IMR-90 (cell line): Measurements from ENCODE around the gene FAM186B. TPM values are rescaled to one million over a fixed set of nuclear protein-coding genes. Genes with fewer than 3 reads are reported as not detected.
"Not testable (repeated sequence)": the region's sequence is repeated elsewhere in the genome, so short reads cannot be mapped to it uniquely, and the experiment has no call there.

Experiments
- ATAC-seq: fragments of 200-7000 bp; cut with Tn5 transposase; 2 replicates; pipeline ENCODE4 v1.9.1; 2020; ENCODE audit warnings: low read depth, mild to moderate bottlenecking, moderate library complexity
- Bru-seq: library from RNA; stranded (reverse); fragments of 400-500 nt; gene quantifications from one replicate; lab custom pipeline; 2021; lab: Mats Ljungman, UMichigan
- BruChase-seq, 2 experiments: library from RNA; stranded (reverse); fragments of 400-500 nt; gene quantifications; one replicate each; lab custom pipeline; 2021; lab: Mats Ljungman, UMichigan
- BruUV-seq: library from RNA; stranded (reverse); fragments of 400-500 nt; replicated peaks from 2 replicates; lab custom pipeline; 2021; lab: Mats Ljungman, UMichigan
- CTCF ChIA-PET: fragments of 300-600 bp; formaldehyde crosslinking; extraction: SDS; loops from one replicate; lab custom pipeline; 2021; ENCODE audit warnings: antibody characterized with exemption; lab: Yijun Ruan, JAX
- POLR2A ChIA-PET: fragments of 300-600 bp; sonication (Branson Sonifier 250); formaldehyde crosslinking; loops from one replicate; lab custom pipeline; 2022; ENCODE audit warnings: antibody characterized with exemption; ENCODE audit not compliant: unreplicated experiment; lab: Charles Lee
- DNase-seq: peaks from one replicate; pipeline ENCODE4 v3.0.0; 2013
- H2AFZ ChIP-seq: replicated peaks from 2 replicates; pipeline ENCODE3; 2013; ENCODE audit warnings: low read length, mild to moderate bottlenecking; ENCODE audit not compliant: poor library complexity
- H2AK5ac ChIP-seq: 2 replicates; pipeline ENCODE4 v1.6.1; 2013; ENCODE audit warnings: low read depth, low read length, inconsistent platforms
- H2AK9ac ChIP-seq: replicated peaks from 2 replicates; pipeline ENCODE3; 2013; ENCODE audit warnings: mild to moderate bottlenecking, low read depth, low read length, moderate library complexity; ENCODE audit not compliant: poor library complexity
- H2BK120ac ChIP-seq: 2 replicates; pipeline ENCODE4 v1.6.1; 2013; ENCODE audit warnings: low read depth, low read length, inconsistent platforms
- H2BK15ac ChIP-seq: 3 replicates; pipeline ENCODE4 v1.6.1; 2013; ENCODE audit warnings: low read depth, low read length, inconsistent platforms
- H2BK20ac ChIP-seq: 2 replicates; pipeline ENCODE4 v1.6.1; 2013; ENCODE audit warnings: low read depth, mild to moderate bottlenecking, inconsistent platforms, low read length, moderate library complexity
- H2BK5ac ChIP-seq: 2 replicates; pipeline ENCODE4 v1.6.1; 2013; ENCODE audit warnings: mild to moderate bottlenecking, low read depth, low read length, inconsistent platforms; ENCODE audit not compliant: poor library complexity, severe bottlenecking
- H3K14ac ChIP-seq: replicated peaks from 2 replicates; pipeline ENCODE4 v1.6.1; 2013; ENCODE audit warnings: low read depth, low read length, inconsistent platforms
- H3K18ac ChIP-seq: 2 replicates; pipeline ENCODE4 v1.6.1; 2013; ENCODE audit warnings: low read depth, low read length, control low read depth
- H3K23ac ChIP-seq: 2 replicates; pipeline ENCODE4 v1.6.1; 2013; ENCODE audit warnings: low read depth, low read length, inconsistent platforms
- H3K27ac ChIP-seq: 2 replicates; pipeline ENCODE4 v1.5.1; 2013; ENCODE audit warnings: mild to moderate bottlenecking, control low read depth, low read length; ENCODE audit not compliant: insufficient read depth
- H3K27me3 ChIP-seq: 2 replicates; pipeline ENCODE4 v1.6.1; 2013; ENCODE audit warnings: low read length; ENCODE audit not compliant: control insufficient read depth, insufficient read depth
- H3K36me3 ChIP-seq: 2 replicates; pipeline ENCODE4 v1.6.1; 2013; ENCODE audit warnings: low read length, mixed read lengths; ENCODE audit not compliant: control insufficient read depth, insufficient read depth
- H3K4ac ChIP-seq: 2 replicates; pipeline ENCODE4 v1.6.1; 2013; ENCODE audit warnings: low read depth, low read length, inconsistent platforms
- H3K4me1 ChIP-seq: 2 replicates; pipeline ENCODE4 v1.6.1; 2013; ENCODE audit warnings: low read length, mixed read lengths; ENCODE audit not compliant: control insufficient read depth, insufficient read depth
- H3K4me2 ChIP-seq: 2 replicates; pipeline ENCODE4 v1.6.1; 2013; ENCODE audit warnings: low read depth, mild to moderate bottlenecking, control low read depth, low read length, moderate library complexity
- H3K4me3 ChIP-seq: 2 replicates; pipeline ENCODE4 v1.5.1; 2013; ENCODE audit warnings: low read depth, mild to moderate bottlenecking, control low read depth, low read length, moderate library complexity; ENCODE audit not compliant: insufficient read depth
- H3K56ac ChIP-seq: 2 replicates; pipeline ENCODE4 v1.6.1; 2013; ENCODE audit warnings: low read length, inconsistent platforms; ENCODE audit not compliant: insufficient read depth; ENCODE audit errors: extremely low read depth
- H3K79me1 ChIP-seq, 2 experiments: 2 replicates each; pipeline ENCODE4 v1.6.1; 2013; ENCODE audit warnings: low read length in 2 of 2, inconsistent platforms in 1 of 2, low read depth in 1 of 2
- H3K9ac ChIP-seq: 2 replicates; pipeline ENCODE4 v1.6.1; 2013; ENCODE audit warnings: low read depth, low read length, control low read depth
- H3K9me1 ChIP-seq: 2 replicates; pipeline ENCODE4 v1.6.1; 2013; ENCODE audit warnings: low read length, inconsistent platforms; ENCODE audit not compliant: insufficient read depth
- H3K9me3 ChIP-seq: 2 replicates; pipeline ENCODE4 v1.6.1; 2013; ENCODE audit warnings: low read length; ENCODE audit not compliant: control insufficient read depth, insufficient read depth
- H4K20me1 ChIP-seq: 2 replicates; pipeline ENCODE4 v1.6.1; 2013; ENCODE audit warnings: low read length, inconsistent platforms; ENCODE audit not compliant: insufficient read depth
- H4K5ac ChIP-seq: 2 replicates; pipeline ENCODE4 v1.6.1; 2013; ENCODE audit warnings: mild to moderate bottlenecking, low read depth, low read length, control low read depth
- H4K8ac ChIP-seq, 2 experiments: 2 replicates each; pipeline ENCODE4 v1.6.1; 2013; ENCODE audit warnings: low read depth in 2 of 2, low read length in 2 of 2, control low read depth in 1 of 2, inconsistent platforms in 1 of 2
- H4K91ac ChIP-seq: 2 replicates; pipeline ENCODE4 v1.6.1; 2013; ENCODE audit warnings: low read depth, low read length, inconsistent platforms; ENCODE audit not compliant: insufficient read depth
- WGBS, 2 experiments: methylation state at CpG; one replicate each; pipeline versions ENCODE4 v1.1.5 to v1.1.7; 2013; ENCODE audit warnings: missing lambda C conversion rate in 2 of 2; ENCODE audit not compliant: insufficient read length in 1 of 2; ENCODE audit errors: extremely low coverage in 2 of 2; 5-methylcytosine and 5-hydroxymethylcytosine counted together
- dilution Hi-C: fragments of 300-500 bp; cut with HindIII; formaldehyde crosslinking; loops from one replicate; pipeline ENCODE4 v1.14.3; 2018; ENCODE audit warnings: low sequenced_read_pairs; ENCODE audit not compliant: unreplicated experiment
- in situ Hi-C: fragments of 300-500 bp; cut with MboI; formaldehyde crosslinking; loops from 3 replicates; pipeline ENCODE4 v1.14.3; 2019; ENCODE audit warnings: low sequenced_read_pairs, inconsistent platforms, mixed read lengths
- intact Hi-C: fragments of 100-400 bp; cut with micrococcal nuclease; formaldehyde crosslinking; loops from 2 replicates; pipeline ENCODE4 v1.10.0; 2022
- long read RNA-seq: library from polyadenylated mRNA; unstranded; transcript quantifications from one replicate; pipeline ENCODE4 v2.0.0, GENCODE V29; 2021; ENCODE audit not compliant: unreplicated experiment
- polyA plus RNA-seq, 3 experiments: library from polyadenylated mRNA; depleted of rRNA; stranded (reverse); fragments of >200 nt; gene quantifications; 2 replicates each; pipeline ENCODE4 v1.2.3, GENCODE V29; 2012; ENCODE audit warnings: low replicate concordance in 1 of 3
- total RNA-seq: library from RNA; depleted of rRNA; stranded (reverse); fragments of >200 nt; gene quantifications from 2 replicates; pipeline ENCODE4 v1.2.3, GENCODE V29; 2012; rRNA removed

The FAM186B gene, protein sequence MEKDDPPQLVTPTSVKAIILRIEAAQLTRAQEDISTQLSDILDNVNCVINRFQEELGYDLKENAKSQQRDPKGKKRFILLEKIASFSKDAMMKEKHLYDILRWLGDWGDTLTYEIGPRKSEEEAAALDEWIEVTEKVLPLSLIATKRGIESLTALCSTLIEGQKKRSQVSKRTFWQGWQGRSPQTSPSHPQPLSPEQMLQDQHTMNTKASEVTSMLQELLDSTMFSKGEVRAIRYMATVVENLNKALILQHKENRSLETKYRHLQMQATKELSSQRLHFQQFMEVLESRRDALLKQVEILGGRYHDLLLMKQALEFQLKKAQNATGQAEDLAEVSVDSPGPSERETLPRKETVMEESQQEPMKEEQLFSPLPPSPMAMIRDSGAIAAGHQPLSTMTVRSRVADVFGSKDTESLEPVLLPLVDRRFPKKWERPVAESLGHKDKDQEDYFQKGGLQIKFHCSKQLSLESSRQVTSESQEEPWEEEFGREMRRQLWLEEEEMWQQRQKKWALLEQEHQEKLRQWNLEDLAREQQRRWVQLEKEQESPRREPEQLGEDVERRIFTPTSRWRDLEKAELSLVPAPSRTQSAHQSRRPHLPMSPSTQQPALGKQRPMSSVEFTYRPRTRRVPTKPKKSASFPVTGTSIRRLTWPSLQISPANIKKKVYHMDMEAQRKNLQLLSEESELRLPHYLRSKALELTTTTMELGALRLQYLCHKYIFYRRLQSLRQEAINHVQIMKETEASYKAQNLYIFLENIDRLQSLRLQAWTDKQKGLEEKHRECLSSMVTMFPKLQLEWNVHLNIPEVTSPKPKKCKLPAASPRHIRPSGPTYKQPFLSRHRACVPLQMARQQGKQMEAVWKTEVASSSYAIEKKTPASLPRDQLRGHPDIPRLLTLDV
- total RNA-seq (0.18 and 0.28 TPM in 2 replicates), polyA plus RNA-seq (2012; rRNA removed) (0.10 TPM in 2 replicates), Bru-seq, nascent RNA (percentile 18 among the genes with signal in this experiment), BruChase-seq, experiment 1, labeled RNA remaining after a 6-hour chase (percentile 21 among the genes with signal in this experiment), BruChase-seq, experiment 2, labeled RNA remaining after a 2-hour chase (percentile 24 among the genes with signal in this experiment)
- polyA plus RNA-seq (2012; cell fraction: cytosol; rRNA removed) = 0.10 and 0.12 TPM in 2 replicates
- polyA plus RNA-seq (2012; cell fraction: nucleus; rRNA removed; ENCODE audit: low replicate concordance) = 0.28 and 0.36 TPM in 2 replicates
- long read RNA-seq = 0 reads

DNA sequence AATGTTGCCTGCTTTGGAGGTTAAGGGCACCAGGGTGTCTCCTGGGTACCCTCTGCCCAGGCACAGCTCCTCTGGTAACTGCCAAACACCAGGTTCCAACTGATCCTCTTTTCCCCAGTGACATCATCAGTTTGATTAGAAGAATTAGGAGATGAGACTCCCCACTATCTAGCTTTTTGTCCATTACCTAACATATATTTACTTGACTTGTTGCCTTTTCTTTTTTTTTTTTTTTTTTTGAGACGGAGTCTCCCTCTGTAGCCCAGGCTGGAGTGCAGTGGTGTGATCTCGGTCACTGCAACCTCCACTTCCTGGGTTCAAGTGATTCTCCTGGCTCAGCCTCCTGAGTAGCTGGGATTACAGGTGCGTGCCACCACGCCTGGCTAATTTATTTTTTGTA, at the start of gene FAM186B:
Gene FAM186B (minus strand): TSS at position 101 of the 400 bp plus-strand sequence. CDS start 162 bp downstream, outside the sequence.
- H2BK5ac ChIP-seq, H2AK5ac ChIP-seq, H3K4me2 ChIP-seq, H2BK20ac ChIP-seq, H2BK120ac ChIP-seq, H3K79me1 ChIP-seq, H3K9me3 ChIP-seq, BruUV-seq, DNase-seq, H2BK15ac ChIP-seq, H4K8ac ChIP-seq, H3K4me3 ChIP-seq, H3K56ac ChIP-seq, H3K23ac ChIP-seq, H3K9me1 ChIP-seq, H2AK9ac ChIP-seq, CTCF ChIA-PET, H4K20me1 ChIP-seq, H3K36me3 ChIP-seq, H3K27ac ChIP-seq, intact Hi-C loops, POLR2A ChIA-PET, dilution Hi-C loops, H3K18ac ChIP-seq, ATAC-seq, H4K5ac ChIP-seq, in situ Hi-C loops, H4K91ac ChIP-seq, H3K4me1 ChIP-seq, H2AFZ ChIP-seq, H3K4ac ChIP-seq, H3K9ac ChIP-seq, H3K27me3 ChIP-seq, H3K14ac ChIP-seq: not testable (repeated sequence)
- WGBS, 2 experiments = no CpG with 5 or more reads among the region's 4 CpGs
